EH (cell line): Measurements from ENCODE around the gene COMMD1.
"Not testable (repeated sequence)": the region's sequence is repeated elsewhere in the genome, so short reads cannot be mapped to it uniquely, and the experiment has no call there.

Experiments used
- DNase-seq: peaks from one replicate; pipeline ENCODE4 v3.0.0-alpha.2; 2015; ENCODE audit warnings: low read depth

COMMD1 gene

GRCh38 chr2:62030902-62031301 is 125.4 kb downstream of the COMMD1 start:
- DNase-seq = peak; percentile 8

- DNase-seq = no peak
Measured at GRCh38 chr2:62032096-62032495, 126.6 kb downstream of the COMMD1 start.

GRCh38 chr2:62034715-62035114 is 129.2 kb downstream of the COMMD1 start:
- no peak for DNase-seq

- DNase-seq = no peak
Measured at GRCh38 chr2:62036229-62036628, 130.8 kb downstream of the COMMD1 start.

- no peak for DNase-seq
Measured at GRCh38 chr2:62036761-62037250, 131.3 kb downstream of the COMMD1 start.

- DNase-seq = peak; percentile 41
Measured at GRCh38 chr2:62038975-62039771, 133.7 kb downstream of the COMMD1 start.

- DNase-seq = no peak
Measured at GRCh38 chr2:62040926-62041325, 135.5 kb downstream of the COMMD1 start.

GRCh38 chr2:62041701-62042385 is 136.4 kb downstream of the COMMD1 start:
- DNase-seq = not testable (repeated sequence)

GRCh38 chr2:62042400-62042799 is 136.9 kb downstream of the COMMD1 start:
- DNase-seq = no peak

GRCh38 chr2:62042944-62043343 is 137.5 kb downstream of the COMMD1 start:
- peak; percentile 18 for DNase-seq

GRCh38 chr2:62045017-62045543 is 139.6 kb downstream of the COMMD1 start:
- no peak for DNase-seq

- no peak for DNase-seq
Measured at GRCh38 chr2:62046141-62046540, 140.7 kb downstream of the COMMD1 start.

- no peak for DNase-seq
Measured at GRCh38 chr2:62050456-62051045, 145.1 kb downstream of the COMMD1 start.

GRCh38 chr2:62054029-62054791 is 148.7 kb downstream of the COMMD1 start:
- no peak for DNase-seq

- no peak for DNase-seq
Measured at GRCh38 chr2:62054916-62055450, 149.5 kb downstream of the COMMD1 start.

GRCh38 chr2:62055724-62056336 is 150.4 kb downstream of the COMMD1 start:
- no peak for DNase-seq

GRCh38 chr2:62056341-62056740 is 150.9 kb downstream of the COMMD1 start:
- no peak for DNase-seq

GRCh38 chr2:62065243-62065642 is 159.8 kb downstream of the COMMD1 start:
- no peak for DNase-seq

GRCh38 chr2:62071126-62071598 is 165.7 kb downstream of the COMMD1 start:
- peak; percentile 64 for DNase-seq

- no peak for DNase-seq
Measured at GRCh38 chr2:62071760-62072680, 166.5 kb downstream of the COMMD1 start.
